ENCODE measurements around the gene SCML2. TPM values are rescaled to one million over a fixed set of nuclear protein-coding genes. Genes with fewer than 3 reads are reported as not detected.
"Not testable (repeated sequence)": the region's sequence is repeated elsewhere in the genome, so short reads cannot be mapped to it uniquely, and the experiment has no call there.

The SCML2 gene
- total RNA-seq, 1 experiment from 2014 or later = 4.5 TPM

GRCh38 chrX:18271725-18272124, 82.8 kb downstream of the SCML2 start:
- DNase-seq (ENCODE audit: low read depth) = no peak

- DNase-seq (ENCODE audit: low read depth) = no peak
These were observed 83.2 kb downstream of the SCML2 start for GRCh38 chrX:18271309-18271708.

DNA sequence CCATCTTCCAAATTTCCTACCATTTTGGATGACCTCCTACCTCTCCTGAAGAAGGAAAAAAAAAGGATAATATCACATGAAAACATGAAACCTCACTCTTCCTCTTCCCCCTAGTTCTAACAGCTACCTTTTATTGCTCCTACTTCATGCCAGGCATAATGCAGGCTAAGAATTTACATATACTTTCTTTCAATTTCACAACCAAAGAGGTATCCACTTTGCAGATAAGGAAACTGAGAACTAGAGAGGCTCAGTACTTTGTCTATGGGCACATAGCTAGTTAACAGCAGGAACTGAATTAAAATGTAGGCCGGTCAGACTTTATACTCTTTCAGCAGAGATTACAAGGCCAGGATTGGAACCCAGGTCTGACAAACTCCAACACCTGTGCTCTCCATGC, 99.4 kb downstream of the SCML2 start:
- DNase-seq (ENCODE audit: low read depth) = no peak

- DNase-seq (ENCODE audit: low read depth) = no peak
These were observed 101.7 kb downstream of the SCML2 start for GRCh38 chrX:18252644-18253359.

DNA sequence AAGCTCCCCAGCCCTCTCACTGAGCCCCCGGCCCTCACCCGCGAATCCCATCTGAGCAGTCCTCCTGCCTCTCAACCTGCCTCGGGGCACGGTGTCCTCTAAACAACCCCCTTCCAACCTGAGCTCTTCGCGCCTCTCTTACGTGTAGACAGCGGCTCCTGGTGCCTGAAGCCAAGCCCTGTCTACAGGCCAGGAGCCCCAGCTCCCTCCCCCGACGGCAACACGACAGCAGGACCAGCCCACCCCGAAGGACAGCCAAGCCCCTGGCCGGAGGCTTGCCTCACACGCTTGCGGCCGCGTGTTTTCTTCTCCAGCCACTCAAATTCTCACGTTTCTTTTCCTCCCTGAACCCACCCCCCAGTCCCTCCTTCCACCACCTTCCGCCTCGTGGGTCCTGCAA, 124.8 kb downstream of the SCML2 start:
- not testable (repeated sequence) for DNase-seq (ENCODE audit: low read depth)

GRCh38 chrX:18228069-18228468, 126.4 kb downstream of the SCML2 start:
- no peak for DNase-seq (ENCODE audit: low read depth)

DNA sequence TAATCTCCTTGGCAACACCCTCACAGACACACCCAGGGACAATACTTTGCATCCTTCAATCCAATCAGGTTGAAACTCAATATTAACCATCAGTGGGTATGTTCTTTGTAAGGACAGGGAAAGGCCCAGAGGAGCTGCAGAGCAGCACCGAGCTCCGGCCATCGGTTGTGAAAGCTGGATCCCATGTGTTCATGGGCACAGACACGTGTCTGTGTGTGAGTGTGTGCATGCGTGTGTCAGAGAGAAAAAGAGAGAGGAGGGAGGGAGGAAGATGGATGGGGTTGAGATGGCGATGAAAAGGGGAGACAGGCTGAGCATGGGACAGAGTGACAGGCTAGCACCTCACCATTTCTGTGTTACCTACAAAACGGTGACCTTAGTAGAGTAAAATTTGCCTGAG, 127.0 kb downstream of the SCML2 start:
- no peak for DNase-seq (ENCODE audit: low read depth)

DNA sequence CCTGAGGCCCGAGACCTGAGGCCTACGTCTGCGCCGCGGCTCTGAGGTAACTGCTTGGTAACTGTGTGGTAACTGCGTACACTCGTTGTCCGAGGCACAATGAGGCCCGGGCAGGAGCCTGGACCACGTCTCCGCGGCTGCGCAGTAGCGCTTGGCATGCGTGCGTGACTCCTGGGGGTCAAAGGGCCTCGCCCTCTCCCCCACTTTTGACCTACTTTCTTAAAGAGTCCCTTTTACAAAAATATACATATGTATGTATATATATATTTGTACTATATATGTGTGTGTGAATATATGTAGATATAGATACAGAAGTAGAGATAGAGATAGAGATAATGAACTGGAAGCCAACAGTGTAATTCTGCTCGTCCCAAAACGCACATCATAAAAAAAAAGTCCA, 133.7 kb downstream of the SCML2 start, which contains the start of gene BEND2:
Gene BEND2 (minus strand): TSS at position 101 of the 400 bp plus-strand sequence. CDS start 136 bp downstream, outside the sequence.
- no peak for DNase-seq (ENCODE audit: low read depth)

GRCh38 chrX:18210470-18210869, 144.0 kb downstream of the SCML2 start:
- DNase-seq (ENCODE audit: low read depth) = no peak

DNA sequence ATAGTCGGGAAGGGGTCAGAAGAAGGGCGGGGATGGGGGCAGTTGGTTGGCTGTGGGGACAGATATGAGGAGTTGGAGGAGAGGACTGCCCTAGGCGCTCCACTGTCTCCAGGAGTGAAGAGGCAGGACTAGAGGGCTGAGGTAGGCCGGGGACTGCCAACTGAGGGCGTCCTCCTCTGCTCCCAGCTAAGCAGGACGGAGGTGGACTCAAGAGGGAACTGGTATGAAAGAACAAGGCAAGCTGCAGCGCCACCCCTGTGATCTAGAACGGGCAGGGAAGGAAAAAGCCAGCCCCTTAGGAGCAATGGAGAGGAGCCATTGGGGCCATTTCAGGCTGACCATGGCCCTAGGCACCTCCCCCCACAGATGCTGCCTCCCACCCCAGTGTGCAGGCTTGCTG, 147.8 kb downstream of the SCML2 start:
- DNase-seq (ENCODE audit: low read depth) = no peak

GRCh38 chrX:18203631-18204030, 150.9 kb downstream of the SCML2 start:
- DNase-seq (ENCODE audit: low read depth) = no peak

DNA sequence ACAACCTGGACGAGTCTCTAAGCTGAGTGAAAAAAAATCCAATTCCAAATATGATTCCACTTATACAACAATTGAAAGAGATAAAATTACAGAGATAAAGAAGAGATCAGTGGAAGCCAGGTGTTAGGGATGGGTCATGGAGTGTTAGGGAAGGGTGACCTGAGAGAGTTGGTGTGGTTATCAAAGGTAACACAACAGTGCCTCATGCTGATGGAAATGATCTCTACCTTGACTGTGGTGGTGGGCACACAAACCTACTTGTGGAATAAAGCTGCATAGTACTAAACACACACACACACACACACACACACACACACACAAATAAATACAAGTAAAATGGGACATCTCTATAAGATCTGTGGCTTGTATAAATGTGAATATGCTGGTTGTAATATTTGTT, 159.8 kb downstream of the SCML2 start:
- no peak for DNase-seq (ENCODE audit: low read depth)

Other genes with a start within 250 kb of the SCML2 start
- not detected in 2 replicates for gene BEND2, start 133.8 kb downstream of the SCML2 start, total RNA-seq (2014; rRNA removed; shearing (Covaris generic))
- gene CDKL5, start 70.9 kb upstream of the SCML2 start, total RNA-seq (2014; rRNA removed; shearing (Covaris generic)) = 0.98 and 2.1 TPM in 2 replicates